ENCODE measurements around the gene DNAJC1.

The DNAJC1 gene

DNA sequence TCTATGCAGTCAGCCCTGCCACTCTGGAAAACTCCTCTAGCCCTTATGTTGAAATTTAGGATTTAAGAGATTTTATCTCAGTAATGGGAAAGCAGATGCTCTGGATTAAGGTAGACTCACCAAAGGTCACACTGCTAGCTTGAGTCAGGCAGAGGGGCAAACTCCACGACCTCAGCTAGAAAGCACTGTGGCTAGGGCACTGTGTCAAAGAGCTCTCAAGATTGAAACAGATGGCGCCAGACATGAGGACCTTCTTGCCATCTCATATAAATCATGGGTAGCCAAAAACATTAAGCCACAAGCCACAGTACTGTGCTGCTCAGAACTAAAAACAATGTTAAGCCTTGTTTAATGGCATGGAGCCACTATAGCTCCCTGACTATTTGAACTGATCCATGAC, 188.7 kb downstream of the DNAJC1 start:
- DNase-seq (ENCODE audit: low read depth), result no peak
- TF ChIP-seq CTCF (IDR thresholded peaks at IDR 0.05; ENCODE audit: control insufficient read depth, insufficient read depth, low read depth, low read length, missing control alignments), result no peak
- H3K4me3 ChIP-seq (ENCODE audit: control insufficient read depth, low read depth, low read length), result no peak overlapping the region

DNA sequence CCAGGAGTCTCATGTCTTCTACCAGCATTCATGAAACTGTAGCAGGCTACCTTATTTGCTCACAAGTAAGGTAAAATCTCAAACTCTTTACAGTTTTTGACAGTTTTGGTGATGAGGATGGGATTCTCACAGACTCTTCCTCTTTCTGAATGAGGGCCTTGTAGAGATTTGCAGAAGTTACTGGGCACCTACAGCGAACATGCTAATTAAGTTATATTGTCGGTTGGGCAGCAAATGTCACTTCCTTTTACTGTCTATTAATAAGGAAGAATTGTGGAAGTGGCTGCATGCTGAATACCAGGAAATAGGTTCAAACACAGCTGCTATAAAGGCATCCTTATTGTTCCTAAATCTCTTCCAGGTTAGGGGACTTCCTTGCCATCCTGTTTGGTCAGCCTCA, 189.6 kb downstream of the DNAJC1 start:
- DNase-seq (ENCODE audit: low read depth), result no peak
- no peak overlapping the region for H3K4me3 ChIP-seq (ENCODE audit: control insufficient read depth, low read depth, low read length)
- TF ChIP-seq CTCF (IDR thresholded peaks at IDR 0.05; ENCODE audit: control insufficient read depth, insufficient read depth, low read depth, low read length, missing control alignments), result no peak

DNA sequence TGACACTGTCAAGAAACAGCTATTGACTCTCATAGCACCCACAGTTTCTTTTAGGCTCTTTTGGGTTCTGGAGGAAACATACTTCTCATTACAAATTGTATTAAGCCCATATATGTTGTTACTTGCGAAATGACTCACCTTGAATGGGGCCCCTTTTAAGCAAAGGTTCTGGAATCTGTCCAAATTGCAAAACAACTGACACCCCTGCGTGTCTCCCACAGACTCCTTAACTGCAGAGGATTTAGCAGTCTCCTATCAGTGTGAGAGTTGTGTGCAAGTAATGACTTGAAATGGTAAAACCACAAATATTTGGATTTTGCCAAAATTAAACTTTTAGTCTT, 192.3 kb downstream of the DNAJC1 start:
- TF ChIP-seq CTCF (IDR thresholded peaks at IDR 0.05; ENCODE audit: control insufficient read depth, insufficient read depth, low read depth, low read length, missing control alignments), result no peak
- DNase-seq (ENCODE audit: low read depth), result no peak
- no peak overlapping the region for H3K4me3 ChIP-seq (ENCODE audit: control insufficient read depth, low read depth, low read length)

DNA sequence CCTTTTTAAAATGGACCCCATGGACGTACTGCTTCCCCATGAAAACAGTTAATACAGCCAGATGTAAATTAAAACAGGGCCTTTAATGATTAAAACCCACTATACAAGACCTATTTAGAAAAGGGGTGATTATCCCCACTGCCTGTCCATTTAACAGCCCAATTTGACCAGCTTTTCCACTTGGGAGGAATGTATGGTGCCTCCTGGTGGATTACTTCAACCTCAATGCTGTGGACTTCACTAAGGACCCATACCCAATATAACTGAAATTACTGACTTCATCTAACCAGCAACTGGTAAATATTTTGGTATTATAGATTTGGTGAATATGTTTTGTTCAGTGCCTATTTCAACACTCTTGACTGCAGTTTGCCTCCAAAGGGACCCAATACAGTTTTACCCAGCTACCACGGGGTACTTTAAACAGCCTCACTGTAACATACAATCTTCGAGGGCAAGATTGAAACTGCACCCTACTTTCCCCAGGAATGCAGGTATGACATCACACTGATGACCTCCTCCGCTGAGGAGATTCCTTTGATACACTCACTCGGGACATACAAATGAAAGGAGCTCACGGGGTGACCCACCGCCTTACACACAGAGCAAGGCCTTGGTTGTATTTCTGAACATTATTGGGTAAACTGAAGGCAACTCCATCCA, 192.8 kb downstream of the DNAJC1 start:
- no peak overlapping the region for H3K4me3 ChIP-seq (ENCODE audit: control insufficient read depth, low read depth, low read length)
- DNase-seq (ENCODE audit: low read depth), result no peak
- no peak for TF ChIP-seq CTCF (IDR thresholded peaks at IDR 0.05; ENCODE audit: control insufficient read depth, insufficient read depth, low read depth, low read length, missing control alignments)

GRCh38 chr10:21808550-21808949, 195.0 kb downstream of the DNAJC1 start:
- no peak for TF ChIP-seq CTCF (IDR thresholded peaks at IDR 0.05; ENCODE audit: control insufficient read depth, insufficient read depth, low read depth, low read length, missing control alignments)
- H3K4me3 ChIP-seq (ENCODE audit: control insufficient read depth, low read depth, low read length), result no peak overlapping the region
- no peak for DNase-seq (ENCODE audit: low read depth)

- DNase-seq (ENCODE audit: low read depth), result no peak
- H3K4me3 ChIP-seq (ENCODE audit: control insufficient read depth, low read depth, low read length), result no peak overlapping the region
- no peak for TF ChIP-seq CTCF (IDR thresholded peaks at IDR 0.05; ENCODE audit: control insufficient read depth, insufficient read depth, low read depth, low read length, missing control alignments)
These were observed 196.3 kb downstream of the DNAJC1 start for GRCh38 chr10:21807180-21807579.

- DNase-seq (ENCODE audit: low read depth), result no peak
- H3K4me3 ChIP-seq (ENCODE audit: control insufficient read depth, low read depth, low read length), result no peak overlapping the region
- no peak for TF ChIP-seq CTCF (IDR thresholded peaks at IDR 0.05; ENCODE audit: control insufficient read depth, insufficient read depth, low read depth, low read length, missing control alignments)
These were observed 200.2 kb downstream of the DNAJC1 start for GRCh38 chr10:21803374-21803773.

Measured in AG09309 (cell line).